Choroid plexus epithelial cell (primary cell): ENCODE results near the gene GSN.

Experiments
- DNase-seq: peaks from one replicate; pipeline ENCODE4 v3.0.0-alpha.2; 2010; ENCODE audit warnings: low read depth
- H3K4me3 ChIP-seq: 2 replicates; pipeline ENCODE4 v1.5.1; 2011; ENCODE audit warnings: low read depth, mild to moderate bottlenecking, control low read depth, low read length, moderate library complexity
- CTCF ChIP-seq: conservative IDR thresholded peaks from 2 replicates; pipeline ENCODE4 v1.5.1; 2011; ENCODE audit warnings: low read depth, mild to moderate bottlenecking, control low read depth, inconsistent platforms, low read length, moderate library complexity

GSN gene

GRCh38 chr9:121333950-121334773, 66.2 kb downstream of the GSN start:
- no peak overlapping the region for H3K4me3 ChIP-seq
- TF ChIP-seq CTCF: no peak
- no peak for DNase-seq

DNA sequence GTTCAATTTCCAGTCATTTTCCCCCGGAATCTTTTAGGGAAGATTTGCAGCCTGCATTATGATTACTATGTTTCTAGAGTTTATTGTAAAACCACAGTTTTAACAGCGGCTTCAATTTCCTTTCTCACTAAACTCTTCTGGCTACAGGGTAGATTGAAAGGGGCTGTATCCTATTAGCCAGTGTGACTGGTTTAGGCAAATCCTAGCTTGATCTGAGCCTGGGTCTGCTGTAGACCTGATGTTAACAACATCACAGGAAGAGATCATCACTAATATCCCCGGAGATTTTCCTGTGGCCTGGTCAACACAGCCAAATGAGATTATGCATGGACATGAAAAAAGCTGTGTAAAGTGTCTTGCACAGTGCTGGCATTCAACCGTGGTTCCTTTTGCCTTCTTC, 68.7 kb downstream of the GSN start:
- no peak for DNase-seq
- TF ChIP-seq CTCF: no peak
- H3K4me3 ChIP-seq: no peak overlapping the region

DNA sequence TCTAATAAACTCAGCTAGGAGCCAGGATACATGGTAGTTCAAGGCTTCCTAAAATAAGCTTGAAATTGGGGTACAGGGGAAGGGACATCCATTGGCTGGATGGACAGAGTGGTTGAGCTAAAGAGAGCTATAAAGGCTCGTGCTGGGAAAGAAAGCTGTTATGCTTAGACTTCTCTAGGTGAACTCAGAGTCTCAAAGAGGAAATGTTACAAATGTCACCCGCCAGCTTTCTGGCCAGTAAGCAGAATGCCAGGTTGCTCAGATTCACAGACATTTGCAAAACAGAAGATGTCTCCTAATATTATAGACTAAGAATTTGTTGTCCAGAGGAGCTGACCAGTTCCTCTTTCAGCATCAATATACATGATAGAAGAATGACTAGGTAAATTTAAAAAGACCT, 71.5 kb downstream of the GSN start:
- no peak for TF ChIP-seq CTCF
- no peak for DNase-seq
- no peak overlapping the region for H3K4me3 ChIP-seq

DNA sequence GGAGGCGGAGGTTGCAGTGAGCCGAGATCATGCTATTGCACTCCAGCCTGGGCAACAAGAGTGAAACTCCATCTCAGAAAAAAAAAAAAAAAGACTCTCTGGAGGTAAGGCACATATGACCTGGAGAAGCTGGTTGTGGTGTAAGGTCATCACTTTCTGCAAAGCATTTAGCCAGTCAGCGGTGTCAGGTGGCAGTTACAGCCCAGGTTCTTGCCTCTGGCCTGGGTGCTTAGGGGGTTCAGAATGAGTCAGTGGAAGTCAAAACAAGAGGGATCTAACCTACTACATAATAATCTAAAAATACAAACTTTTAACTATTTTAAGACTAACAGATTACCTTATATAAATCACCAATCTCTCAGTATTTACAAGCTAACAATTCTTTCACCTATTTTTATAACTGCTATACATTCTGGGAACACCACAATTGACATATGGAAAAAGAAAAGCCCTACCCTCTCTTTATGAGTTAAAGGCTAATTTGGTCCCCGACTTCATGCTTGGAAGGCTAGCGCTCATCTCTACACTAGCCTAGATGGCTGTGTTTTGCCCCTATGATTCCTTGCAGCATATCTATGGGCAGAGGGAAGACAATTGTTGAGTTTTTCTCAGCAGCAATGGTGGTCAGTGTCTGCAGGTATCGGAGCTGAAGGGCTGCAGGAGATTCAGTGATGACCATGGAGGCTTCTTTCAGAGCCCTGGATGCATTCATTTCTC, 72.9 kb downstream of the GSN start:
- TF ChIP-seq CTCF: no peak
- peak; percentile 38 for DNase-seq
- no peak overlapping the region for H3K4me3 ChIP-seq

GRCh38 chr9:121344184-121344583, 76.2 kb downstream of the GSN start:
- no peak overlapping the region for H3K4me3 ChIP-seq
- DNase-seq: no peak
- no peak for TF ChIP-seq CTCF

GRCh38 chr9:121345070-121345469, 77.1 kb downstream of the GSN start:
- TF ChIP-seq CTCF: no peak
- H3K4me3 ChIP-seq: no peak overlapping the region
- no peak for DNase-seq

GRCh38 chr9:121348221-121348620, 80.3 kb downstream of the GSN start:
- H3K4me3 ChIP-seq: no peak overlapping the region
- no peak for DNase-seq
- no peak for TF ChIP-seq CTCF
